Nephron progenitor cell (in vitro differentiated cells): Measurements from ENCODE around the gene VSTM2L.

Experiments
- DNase-seq: peaks from one replicate; pipeline ENCODE4 v3.0.0; 2021
- H3K27ac Mint-ChIP-seq: 2 replicates; pipeline ENCODE4 v1.8.0; 2021; ENCODE audit warnings: mild to moderate bottlenecking, moderate library complexity, mixed read lengths
- H3K27me3 Mint-ChIP-seq: 2 replicates; pipeline ENCODE4 v1.8.0; 2021; ENCODE audit warnings: mild to moderate bottlenecking, low read depth, mixed read lengths; ENCODE audit not compliant: poor library complexity
- H3K36me3 Mint-ChIP-seq: 2 replicates; pipeline ENCODE4 v1.8.0; 2021; ENCODE audit warnings: low read depth, mixed read lengths
- H3K4me1 Mint-ChIP-seq: 2 replicates; pipeline ENCODE4 v1.8.0; 2021; ENCODE audit warnings: mixed read lengths
- H3K4me3 Mint-ChIP-seq: 2 replicates; pipeline ENCODE4 v1.8.0; 2021; ENCODE audit warnings: mild to moderate bottlenecking, moderate library complexity, mixed read lengths
- H3K9me3 Mint-ChIP-seq: 2 replicates; pipeline ENCODE4 v1.8.0; 2021; ENCODE audit warnings: mild to moderate bottlenecking, moderate library complexity, mixed read lengths
- CTCF ChIP-seq: fragments of 200-600 bp; sonication (generic); IDR thresholded peaks from 2 replicates; pipeline ENCODE4 v1.5.0; 2021; ENCODE audit warnings: antibody characterized with exemption

VSTM2L gene

GRCh38 chr20:37980876-37981275 lies 77.9 kb downstream of the VSTM2L start:
- DNase-seq, result no peak
- Mint-ChIP-seq H3K27me3 (peaks cover 31% of the 10 kb centered on the region), H3K4me3 (no peak overlapping the region), H3K9me3 (no peaks in the 10 kb centered on the region), H3K4me1 (peaks cover 36% of the 10 kb centered on the region), H3K36me3 (peaks cover 49% of the 10 kb centered on the region), H3K27ac (no peak overlapping the region)
- TF ChIP-seq CTCF, result no peak

DNA sequence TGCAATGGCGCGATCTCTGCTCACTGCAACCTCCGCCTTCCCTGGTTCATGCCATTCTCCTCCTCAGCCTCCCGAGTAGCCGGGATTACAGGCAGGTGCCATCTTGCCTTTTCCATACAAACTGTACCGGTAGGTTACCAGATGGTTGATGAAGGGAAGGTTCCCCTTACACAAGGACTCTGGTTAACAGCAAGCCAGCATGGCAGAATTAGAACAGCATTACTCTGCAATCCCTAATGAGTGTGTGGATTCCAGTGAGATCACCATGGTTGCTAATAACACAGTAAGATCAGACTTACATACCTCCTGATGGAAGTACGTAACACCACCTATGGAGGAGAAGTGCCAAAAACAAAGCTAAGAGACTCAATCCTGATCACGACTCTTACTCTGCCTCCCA lies 78.6 kb downstream of the VSTM2L start:
- no peaks in the 10 kb centered on the region for H3K9me3 Mint-ChIP-seq
- DNase-seq, result no peak
- peaks cover 31% of the 10 kb centered on the region for H3K4me1 Mint-ChIP-seq
- H3K27me3 Mint-ChIP-seq, result peaks cover 27% of the 10 kb centered on the region
- no peak overlapping the region for H3K4me3 Mint-ChIP-seq
- no peak for TF ChIP-seq CTCF
- peaks cover 51% of the 10 kb centered on the region for H3K36me3 Mint-ChIP-seq
- no peak overlapping the region for H3K27ac Mint-ChIP-seq

GRCh38 chr20:37983286-37983685 lies 80.4 kb downstream of the VSTM2L start:
- DNase-seq, result no peak
- peak overlapping the region; percentile 73 for H3K27ac Mint-ChIP-seq
- TF ChIP-seq CTCF, result no peak
- peaks cover 16% of the 10 kb centered on the region for H3K27me3 Mint-ChIP-seq
- H3K9me3 Mint-ChIP-seq, result no peaks in the 10 kb centered on the region
- peaks cover 28% of the 10 kb centered on the region for H3K4me1 Mint-ChIP-seq
- H3K36me3 Mint-ChIP-seq, result peaks cover 51% of the 10 kb centered on the region
- H3K4me3 Mint-ChIP-seq, result no peak overlapping the region

GRCh38 chr20:37984018-37984785 lies 81.3 kb downstream of the VSTM2L start:
- peaks cover 36% of the 10 kb centered on the region for H3K4me1 Mint-ChIP-seq
- peaks cover 51% of the 10 kb centered on the region for H3K36me3 Mint-ChIP-seq
- H3K27me3 Mint-ChIP-seq, result peaks cover 12% of the 10 kb centered on the region
- peak overlapping the region; percentile 59 for H3K27ac Mint-ChIP-seq
- no peak for DNase-seq
- no peaks in the 10 kb centered on the region for H3K9me3 Mint-ChIP-seq
- no peak overlapping the region for H3K4me3 Mint-ChIP-seq
- TF ChIP-seq CTCF, result no peak

DNA sequence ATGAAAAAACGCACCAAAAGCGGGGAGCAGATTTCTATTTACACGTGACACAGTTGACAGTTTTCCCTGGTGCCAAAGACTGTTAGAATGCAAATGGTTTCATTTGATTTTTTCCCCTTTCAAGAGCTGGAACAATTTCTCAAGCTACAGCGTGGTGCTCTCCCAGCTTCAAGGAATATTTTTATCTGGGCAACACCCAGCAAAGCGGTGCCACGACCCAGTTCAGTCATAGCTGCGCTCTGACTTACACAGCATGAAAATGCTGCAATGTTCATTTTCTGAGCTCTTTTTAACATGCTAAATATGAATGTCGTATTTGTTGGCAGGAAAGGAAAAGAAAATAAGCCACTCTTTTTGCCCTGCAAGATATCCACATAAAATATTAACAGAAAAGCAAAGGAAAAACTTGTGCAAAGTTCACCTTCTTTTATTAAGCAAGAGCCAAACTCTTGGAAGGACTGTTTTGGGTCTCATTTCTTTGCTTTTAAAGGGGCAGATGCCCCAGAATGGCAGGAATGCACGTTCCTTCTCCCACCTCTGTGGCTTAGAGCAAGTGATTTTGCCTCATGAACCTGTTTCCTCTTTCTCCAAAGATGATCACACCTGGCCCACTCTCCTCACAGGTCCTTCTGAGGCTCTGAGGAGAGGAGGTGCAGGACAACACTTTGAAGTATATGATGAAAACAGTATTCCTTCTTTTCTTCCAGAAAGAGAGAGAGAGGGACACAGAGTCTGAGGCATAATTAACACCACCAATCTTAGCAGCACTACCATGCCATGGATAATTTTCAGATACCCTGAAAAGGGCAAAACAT lies 83.3 kb downstream of the VSTM2L start:
- no peak for DNase-seq
- peaks cover 36% of the 10 kb centered on the region for H3K4me1 Mint-ChIP-seq
- H3K9me3 Mint-ChIP-seq, result no peaks in the 10 kb centered on the region
- TF ChIP-seq CTCF, result no peak
- H3K4me3 Mint-ChIP-seq, result no peak overlapping the region
- H3K27ac Mint-ChIP-seq, result peak overlapping the region; percentile 27
- H3K36me3 Mint-ChIP-seq, result peaks cover 47% of the 10 kb centered on the region
- peaks cover 9% of the 10 kb centered on the region for H3K27me3 Mint-ChIP-seq
